Superior temporal gyrus (tissue), 1 donor: ENCODE results near the gene MOSPD3.

ENCODE experiments used
- DNase-seq: peaks from one replicate; pipeline ENCODE4 v3.0.0-alpha.2; 2016; ENCODE audit errors: extremely low spot score

MOSPD3 gene

DNA sequence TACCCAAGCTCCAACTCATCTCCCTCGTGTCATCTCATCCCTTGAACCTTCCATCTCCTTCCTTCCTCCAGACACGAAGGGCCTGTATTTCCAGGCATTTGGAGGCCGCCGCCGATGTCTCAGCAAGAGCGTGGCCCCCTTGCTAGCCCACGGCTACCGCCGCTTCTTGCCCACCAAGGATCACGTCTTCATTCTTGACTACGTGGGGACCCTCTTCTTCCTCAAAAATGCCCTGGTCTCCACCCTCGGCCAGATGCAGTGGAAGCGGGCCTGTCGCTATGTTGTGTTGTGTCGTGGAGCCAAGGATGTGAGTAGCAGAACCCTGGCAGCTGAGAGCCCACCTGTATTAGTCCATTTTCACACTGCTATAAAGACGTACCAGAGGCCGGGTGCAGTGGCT lies 20.7 kb upstream of the MOSPD3 start:
- no peak for DNase-seq

- no peak for DNase-seq
Measured at GRCh38 chr7:100595188-100595587, 17.2 kb upstream of the MOSPD3 start.

GRCh38 chr7:100598425-100598824 lies 13.9 kb upstream of the MOSPD3 start:
- no peak for DNase-seq

DNA sequence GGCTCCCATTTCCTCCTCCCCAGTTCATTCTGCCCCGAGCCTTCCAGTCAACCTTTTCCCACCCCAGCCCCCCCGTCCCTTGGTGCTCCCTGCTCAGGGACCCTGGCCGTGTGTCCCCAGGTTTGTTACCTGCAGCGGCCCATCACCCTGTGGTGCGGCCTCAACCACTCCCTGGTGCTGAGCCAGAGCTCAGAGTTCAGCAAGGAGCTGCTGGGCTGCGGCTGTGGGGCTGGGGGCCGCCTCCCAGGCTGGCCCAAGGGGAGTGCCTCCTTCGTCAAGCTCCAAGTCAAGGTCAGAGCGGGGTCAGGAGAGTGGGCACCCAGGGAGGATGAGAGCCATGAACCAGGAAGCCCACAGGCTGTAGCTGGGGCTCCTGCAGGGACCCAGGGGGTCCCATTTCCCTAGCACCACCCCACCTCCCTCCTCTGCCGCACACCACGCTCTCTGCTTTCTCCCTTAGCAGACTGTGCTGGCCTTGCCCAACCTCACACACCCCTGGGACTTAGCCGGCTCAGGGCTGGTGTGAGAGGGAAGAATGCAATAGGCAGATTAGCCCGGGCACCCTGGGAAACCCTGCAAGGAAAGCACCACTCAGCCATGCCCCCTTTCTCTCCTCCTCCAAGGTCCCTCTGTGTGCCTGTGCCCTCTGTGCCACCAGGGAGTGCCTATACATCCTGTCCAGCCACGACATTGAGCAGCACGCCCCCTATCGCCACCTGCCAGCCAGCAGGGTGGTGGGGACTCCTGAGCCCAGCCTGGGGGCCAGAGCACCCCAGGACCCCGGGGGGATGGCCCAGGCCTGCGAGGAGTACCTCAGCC lies 12.2 kb upstream of the MOSPD3 start:
- DNase-seq = no peak

GRCh38 chr7:100600730-100601038 lies 11.7 kb upstream of the MOSPD3 start:
- DNase-seq = no peak

DNA sequence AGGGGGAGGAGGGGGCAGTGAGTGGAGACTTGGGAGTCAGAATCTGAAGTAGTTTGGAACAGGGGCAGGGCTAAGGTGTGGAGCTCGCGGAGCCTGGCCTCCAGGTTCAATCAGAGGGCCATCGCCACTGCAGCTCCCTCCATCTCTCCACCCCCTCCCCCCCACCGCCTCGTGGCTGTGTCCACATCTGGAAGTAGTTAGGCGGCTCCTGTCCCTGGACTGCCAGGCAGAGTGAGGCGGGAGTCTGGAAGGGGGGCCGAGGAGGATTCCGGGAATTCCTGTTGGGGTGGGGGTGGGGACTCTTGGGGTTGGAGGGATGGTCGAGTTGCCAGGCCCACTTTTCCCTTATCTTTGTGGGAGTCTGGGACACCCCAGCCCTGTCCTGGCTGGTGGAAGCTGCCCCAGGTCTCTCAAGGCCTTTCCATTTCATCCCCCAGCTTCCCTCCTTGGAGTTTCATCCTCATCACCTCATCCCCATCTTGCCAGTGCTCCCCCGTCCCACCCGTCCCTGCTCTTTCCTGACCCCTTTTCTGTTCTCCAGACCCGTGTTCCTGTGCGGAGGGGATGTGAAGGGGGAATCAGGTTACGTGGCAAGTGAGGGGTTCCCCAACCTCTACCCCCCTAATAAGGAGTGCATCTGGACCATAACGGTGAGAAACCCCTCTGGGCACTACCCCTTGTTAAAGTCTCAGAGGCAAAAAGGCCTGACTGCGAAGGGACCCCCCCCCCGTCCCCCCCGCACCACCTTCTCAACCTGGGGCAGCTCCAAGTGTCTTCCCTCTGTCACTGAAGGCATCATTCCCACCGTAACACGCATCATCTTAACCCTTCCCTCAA lies 9.2 kb upstream of the MOSPD3 start:
- no peak for DNase-seq

- no peak for DNase-seq
Measured at GRCh38 chr7:100603726-100604027, 8.7 kb upstream of the MOSPD3 start.

DNA sequence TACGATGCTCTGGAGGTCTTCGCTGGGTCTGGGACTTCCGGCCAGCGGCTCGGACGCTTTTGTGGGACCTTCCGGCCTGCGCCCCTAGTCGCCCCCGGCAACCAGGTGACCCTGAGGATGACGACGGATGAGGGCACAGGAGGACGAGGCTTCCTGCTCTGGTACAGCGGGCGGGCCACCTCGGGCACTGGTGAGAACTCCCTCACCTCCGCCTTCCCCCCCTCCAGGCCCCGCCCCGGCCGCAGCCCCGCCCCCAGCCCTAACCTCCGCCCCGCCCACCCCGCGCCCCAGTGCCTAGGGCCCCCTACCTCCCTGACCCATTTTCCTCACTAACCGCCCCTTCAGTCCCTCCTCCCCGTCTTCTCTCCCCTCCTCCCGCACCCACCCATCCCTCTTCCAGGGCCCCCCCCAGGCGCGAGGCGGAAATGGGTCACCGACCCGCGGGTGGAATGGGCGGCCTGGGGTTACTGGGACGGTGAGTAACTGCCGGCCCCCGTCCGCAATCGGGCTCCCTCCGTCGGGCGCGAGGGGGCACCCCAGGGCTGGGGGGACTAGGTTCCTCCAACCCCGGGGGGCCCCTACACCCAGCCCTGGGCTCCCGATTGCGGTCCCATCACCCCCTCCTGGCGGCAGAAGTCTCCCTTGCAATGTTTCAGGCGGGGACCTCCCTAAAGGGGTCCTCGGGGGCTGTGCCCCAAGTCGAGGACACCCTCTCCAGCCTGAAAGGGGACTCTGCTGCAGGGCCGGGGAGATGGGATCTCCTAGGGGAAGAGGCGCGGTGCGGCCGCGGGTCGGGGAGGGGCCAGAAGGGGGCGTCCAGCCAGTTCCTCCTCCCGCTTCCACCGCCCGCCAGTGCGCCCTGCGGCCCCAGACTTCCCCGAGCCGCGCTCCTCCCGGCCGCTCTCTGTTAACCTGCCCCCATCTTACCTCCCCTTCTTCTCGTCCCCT lies 8.0 kb upstream of the MOSPD3 start:
- peak; percentile 22 for DNase-seq

GRCh38 chr7:100604976-100605911 lies 7.1 kb upstream of the MOSPD3 start:
- DNase-seq = no peak

DNA sequence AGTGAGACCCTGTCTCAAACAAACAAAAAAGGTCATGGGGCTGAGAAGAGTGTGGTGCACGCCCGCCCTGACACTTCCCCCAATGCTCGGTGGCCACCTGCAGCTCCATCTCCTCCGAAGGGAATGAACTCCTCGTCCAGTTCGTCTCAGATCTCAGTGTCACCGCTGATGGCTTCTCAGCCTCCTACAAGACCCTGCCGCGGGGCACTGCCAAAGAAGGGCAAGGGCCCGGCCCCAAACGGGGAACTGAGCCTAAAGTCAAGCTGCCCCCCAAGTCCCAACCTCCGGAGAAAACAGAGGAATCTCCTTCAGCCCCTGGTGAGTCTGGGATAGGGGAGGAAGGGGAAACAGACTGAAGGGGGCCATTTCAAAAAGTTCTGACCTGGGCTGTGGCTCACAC lies 6.0 kb upstream of the MOSPD3 start:
- no peak for DNase-seq

GRCh38 chr7:100607111-100607510 lies 5.2 kb upstream of the MOSPD3 start:
- no peak for DNase-seq

DNA sequence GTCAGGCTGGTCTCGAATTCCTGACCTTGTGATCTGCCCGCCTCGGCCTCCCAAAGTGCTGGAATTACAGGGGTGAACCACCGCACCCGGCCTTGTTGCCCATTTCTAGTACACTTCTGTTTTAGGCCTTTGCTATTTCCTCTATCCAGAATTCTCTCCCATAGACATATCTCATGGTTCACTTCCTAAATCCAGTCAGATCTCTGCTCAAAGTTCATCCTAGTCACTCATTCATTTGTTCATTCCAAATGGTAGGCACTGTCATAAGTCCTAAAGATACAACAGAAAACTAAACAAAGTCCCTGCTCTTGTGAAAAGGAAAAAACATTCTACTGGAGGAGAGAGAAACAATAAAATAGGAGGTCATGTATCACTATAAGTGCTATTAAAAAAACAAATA lies 2.4 kb upstream of the MOSPD3 start:
- no peak for DNase-seq

GRCh38 chr7:100612730-100613390 lies 520 bp downstream of the MOSPD3 start:
- DNase-seq = no peak

- DNase-seq = no peak
Measured at GRCh38 chr7:100613412-100614175, 1.3 kb downstream of the MOSPD3 start.

DNA sequence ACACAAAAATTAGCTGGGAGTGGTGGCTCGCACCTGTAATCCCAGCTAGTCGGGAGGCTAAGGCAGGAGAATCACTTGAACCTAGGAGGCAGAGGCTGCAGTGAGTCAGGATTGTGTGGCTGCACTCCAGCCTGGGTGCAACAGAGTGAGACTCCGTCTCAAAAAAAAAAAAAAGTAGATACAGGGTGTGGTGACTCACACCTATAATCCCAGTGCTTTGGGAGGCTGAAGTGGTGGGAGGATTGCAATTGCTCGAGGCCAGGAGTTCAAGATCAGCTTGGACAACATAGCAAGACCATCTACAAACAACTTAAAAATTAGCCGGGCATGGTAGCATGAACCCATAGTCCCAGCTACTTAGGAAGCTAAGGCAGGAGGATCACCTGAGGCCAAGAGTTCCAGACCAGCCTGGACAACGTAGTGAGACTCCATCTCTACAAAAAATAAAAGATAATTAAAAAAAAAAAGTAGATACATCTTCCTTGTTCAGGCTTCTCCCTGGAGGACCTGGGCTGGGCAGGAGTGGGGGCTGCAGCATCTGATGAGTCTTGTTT lies 2.0 kb downstream of the MOSPD3 start:
- no peak for DNase-seq

DNA sequence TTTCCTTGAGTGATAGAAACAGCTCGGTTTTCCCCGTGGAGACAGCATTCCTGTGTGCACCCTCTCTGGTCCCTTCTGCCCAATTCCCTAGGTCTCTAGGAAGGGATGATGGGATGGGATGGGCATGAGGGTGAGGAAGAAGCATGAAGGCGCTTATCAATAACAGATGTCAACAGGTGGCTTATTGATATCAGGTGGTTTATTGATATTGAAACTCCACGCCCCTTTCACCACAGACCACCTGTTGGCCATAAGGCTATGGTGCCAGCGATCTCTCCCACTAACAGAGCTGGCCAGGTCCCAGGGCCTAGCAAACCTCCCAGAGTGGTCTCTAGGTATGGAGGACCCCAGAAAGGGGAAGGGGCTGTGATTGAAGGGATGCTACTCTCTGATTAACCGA lies 7.9 kb downstream of the MOSPD3 start:
- no peak for DNase-seq

GRCh38 chr7:100620804-100621203 lies 8.5 kb downstream of the MOSPD3 start:
- DNase-seq = no peak

- no peak for DNase-seq
Measured at GRCh38 chr7:100621554-100621953, 9.2 kb downstream of the MOSPD3 start.
